Liver (tissue), 9 donors: ENCODE data around the gene PGAM2. TPM values are rescaled to one million over a fixed set of nuclear protein-coding genes. Genes with fewer than 3 reads are reported as not detected.

ENCODE experiments used
- DNase-seq: peaks from one replicate; pipeline ENCODE4 v3.0.0-alpha.2; 2017; ENCODE audit warnings: low spot score
- H3K27ac ChIP-seq, 2 donors: one replicate each; pipeline ENCODE4 v1.7.0; 2013; ENCODE audit warnings: inconsistent platforms in 2 of 2, low read length in 2 of 2, control low read depth in 1 of 2, low read depth in 1 of 2, mild to moderate bottlenecking in 1 of 2
- H3K27me3 ChIP-seq, 4 donors: one replicate each; pipeline versions ENCODE4 v1.6.1 to v1.7.0; 2013; ENCODE audit warnings: low read length in 3 of 4, inconsistent platforms in 1 of 4, mild to moderate bottlenecking in 1 of 4, moderate library complexity in 1 of 4; ENCODE audit not compliant: control insufficient read depth in 4 of 4, insufficient read depth in 4 of 4
- H3K36me3 ChIP-seq, 4 donors: one replicate each; pipeline versions ENCODE4 v1.6.1 to v1.7.0; 2013; ENCODE audit warnings: low read length in 3 of 4, mild to moderate bottlenecking in 3 of 4, low read depth in 1 of 4, moderate library complexity in 1 of 4; ENCODE audit not compliant: control insufficient read depth in 4 of 4, insufficient read depth in 3 of 4
- H3K4me1 ChIP-seq, 4 donors: one replicate each; pipeline versions ENCODE4 v1.6.1 to v1.7.0; 2013; ENCODE audit warnings: low read length in 3 of 4, mild to moderate bottlenecking in 3 of 4, moderate library complexity in 1 of 4; ENCODE audit not compliant: control insufficient read depth in 4 of 4, insufficient read depth in 4 of 4
- H3K4me3 ChIP-seq, 3 donors: one replicate each; pipeline versions ENCODE4 v1.6.1 to v1.7.0; 2013; ENCODE audit warnings: low read length in 3 of 3, control low read depth in 1 of 3, low read depth in 1 of 3, mild to moderate bottlenecking in 1 of 3
- H3K9ac ChIP-seq, 2 donors: one replicate each; pipeline ENCODE4 v1.7.0; 2013; ENCODE audit warnings: low read length in 2 of 2, mild to moderate bottlenecking in 2 of 2, moderate library complexity in 2 of 2, control low read depth in 1 of 2, low read depth in 1 of 2
- H3K9me3 ChIP-seq, 4 donors: one replicate each; pipeline versions ENCODE4 v1.6.1 to v1.7.0; 2013; ENCODE audit warnings: low read length in 3 of 4; ENCODE audit not compliant: control insufficient read depth in 4 of 4
- CTCF ChIP-seq: fragments of 150-350 bp; IDR thresholded peaks from 2 replicates; pipeline ENCODE4 v1.5.1; 2017; ENCODE audit warnings: improper control_type of control experiment, low read depth, low read length; ENCODE audit not compliant: missing input control
- EGR1 ChIP-seq, 2 donors: IDR thresholded peaks; 2 replicates each; pipeline ENCODE4 v1.6.1; 2016 to 2018; ENCODE audit warnings: antibody characterized with exemption in 2 of 2, low read depth in 2 of 2
- FOXA1 ChIP-seq: IDR thresholded peaks from 2 replicates; pipeline ENCODE4 v1.6.1; 2016; ENCODE audit warnings: antibody characterized with exemption
- FOXA2 ChIP-seq: IDR thresholded peaks from 2 replicates; pipeline ENCODE4 v1.6.1; 2016; ENCODE audit warnings: antibody characterized with exemption
- GABPA ChIP-seq, 2 donors: IDR thresholded peaks in 1 of 2; conservative IDR thresholded peaks in 1 of 2; 2 replicates each; pipeline ENCODE4 v1.6.1; 2016; ENCODE audit warnings: antibody characterized with exemption in 2 of 2, mild to moderate bottlenecking in 1 of 2, moderate library complexity in 1 of 2
- HNF4A ChIP-seq, 2 donors: conservative IDR thresholded peaks; 2 replicates each; pipeline ENCODE4 v1.6.1; 2016; ENCODE audit warnings: antibody characterized with exemption in 2 of 2, mild to moderate bottlenecking in 2 of 2
- JUND ChIP-seq, 2 donors: IDR thresholded peaks; 2 replicates each; pipeline ENCODE4 v1.6.1; 2016; ENCODE audit warnings: antibody characterized with exemption in 2 of 2
- MAX ChIP-seq: IDR thresholded peaks from 2 replicates; pipeline ENCODE4 v1.6.1; 2016; ENCODE audit warnings: antibody characterized with exemption
- NR2F2 ChIP-seq: IDR thresholded peaks from 2 replicates; pipeline ENCODE4 v1.6.1; 2016; ENCODE audit warnings: antibody characterized with exemption
- RAD21 ChIP-seq, 2 donors: IDR thresholded peaks; 2 replicates each; pipeline ENCODE4 v1.6.1; 2016; ENCODE audit warnings: antibody characterized with exemption in 2 of 2, mild to moderate bottlenecking in 2 of 2
- REST ChIP-seq: IDR thresholded peaks from 2 replicates; pipeline ENCODE4 v1.6.1; 2016; ENCODE audit warnings: antibody characterized with exemption, mild to moderate bottlenecking
- RXRA ChIP-seq, 2 donors: IDR thresholded peaks; 2 replicates each; pipeline ENCODE4 v1.6.1; 2017 to 2018; ENCODE audit warnings: antibody characterized with exemption in 2 of 2, mild to moderate bottlenecking in 1 of 2
- TAF1 ChIP-seq: conservative IDR thresholded peaks from 2 replicates; pipeline ENCODE4 v1.6.1; 2016; ENCODE audit warnings: antibody characterized with exemption, mild to moderate bottlenecking
- YY1 ChIP-seq: IDR thresholded peaks from 2 replicates; pipeline ENCODE4 v1.6.1; 2016; ENCODE audit warnings: antibody characterized with exemption, mild to moderate bottlenecking
- ZBTB33 ChIP-seq: IDR thresholded peaks from 2 replicates; pipeline ENCODE4 v1.6.1; 2016; ENCODE audit warnings: antibody characterized with exemption
- WGBS: extraction: QIAGEN DNeasy Blood & Tissue Kit; methylation state at CpG from one replicate; pipeline ENCODE4 v1.1.7; 2013; 5-methylcytosine and 5-hydroxymethylcytosine counted together
- polyA plus RNA-seq, 2 donors: library from polyadenylated mRNA; stranded (reverse) in 1 of 2; unstranded in 1 of 2; fragments of 200-250 nt in 1 of 2; fragments of >200 nt in 1 of 2; fragmentation: Nextera tagmentation in 1 of 2; extraction: Ambion mirVana in 1 of 2; gene quantifications; one replicate each; pipeline versions ENCODE4 v1.2.1 to v1.2.3, GENCODE V29; 2013 to 2015
- total RNA-seq, 2 donors: library from RNA; depleted of rRNA; stranded (reverse); fragments of >200 nt; gene quantifications; one replicate each; pipeline ENCODE4 v1.2.3, GENCODE V29; 2014
- donor health status: healthy.
- donor health status: healthy.
- donor health status: healthy.
- donor health status: healthy.
- donor health status: healthy.

The PGAM2 gene
- total and polyA plus RNA-seq, 4 donors, result 0.13 to 2.3 (median 0.49) TPM

GRCh38 chr7:44064791-44065430 lies 456 bp downstream of the PGAM2 start:
- Histone ChIP-seq H3K27me3 (no peaks in the 10 kb centered on the region), H3K4me1 (peaks cover 10 to 28% (median 20%) of the 10 kb centered on the region in 4 donors), H3K36me3 (peaks cover 0 to 16% (median 8%) of the 10 kb centered on the region in 4 donors), H3K9me3 (no peaks in the 10 kb centered on the region), H3K4me3 (no peak overlapping the region), H3K9ac (no peak overlapping the region), H3K27ac (no peak overlapping the region)
- no peak for DNase-seq
- no peak for TF ChIP-seq JUND (IDR thresholded peaks at IDR 0.05)
- TF ChIP-seq FOXA1, result no peak
- no peak for TF ChIP-seq FOXA2
- no peak for TF ChIP-seq GABPA (IDR thresholded peaks at IDR 0.05 in 1 of 2, conservative IDR thresholded peaks at IDR 0.05 in 1 of 2)
- TF ChIP-seq CTCF, result no peak
- TF ChIP-seq MAX, result no peak
- no peak for TF ChIP-seq EGR1 (IDR thresholded peaks at IDR 0.05; ENCODE audit: low read depth in 2 of 2)
- TF ChIP-seq ZBTB33, result no peak
- TF ChIP-seq REST, result no peak
- no peak for TF ChIP-seq RXRA (IDR thresholded peaks at IDR 0.05)
- TF ChIP-seq HNF4A (conservative IDR thresholded peaks at IDR 0.05), result no peak
- TF ChIP-seq NR2F2, result no peak
- 45% methylated on average over 33 of the region's 33 CpGs for WGBS

GRCh38 chr7:44063894-44064651 lies 1.3 kb downstream of the PGAM2 start:
- WGBS, result 59% methylated on average over 16 of the region's 16 CpGs
- no peak overlapping the region for H3K27ac ChIP-seq
- no peak for DNase-seq
- TF ChIP-seq HNF4A (conservative IDR thresholded peaks at IDR 0.05) (no peak), RXRA (IDR thresholded peaks at IDR 0.05) (no peak), FOXA2 (no peak), YY1 (no peak), RAD21 (IDR thresholded peaks at IDR 0.05) (no peak), REST (no peak), MAX (no peak), CTCF (no peak), TAF1 (no peak), JUND (IDR thresholded peaks at IDR 0.05) (no peak), NR2F2 (no peak)

More at GRCh38 chr7:44063894-44064651, 1.3 kb downstream of the PGAM2 start:
- Histone ChIP-seq H3K9me3 (no peaks in the 10 kb centered on the region), H3K4me1 (peaks cover 10 to 28% (median 20%) of the 10 kb centered on the region in 4 donors), H3K36me3 (peaks cover under 1 to 24% (median 12%) of the 10 kb centered on the region in 4 donors), H3K4me3 (no peak overlapping the region), H3K27me3 (no peaks in the 10 kb centered on the region), H3K9ac (no peak overlapping the region)
